Keratinocyte (primary cell): ENCODE data around the gene MAPRE3. TPM values are rescaled to one million over a fixed set of nuclear protein-coding genes. Genes with fewer than 3 reads are reported as not detected.

Experiments used
- DNase-seq: peaks from one replicate; pipeline ENCODE4 v3.0.0-alpha.2; 2011; ENCODE audit warnings: low read depth, missing footprints, low spot score
- FAIRE-seq: peaks from 2 replicates; lab custom pipeline; 2011; peaks lifted over from hg19 to GRCh38; lab: Jason Lieb, UNC
- H2AFZ ChIP-seq: 2 replicates; pipeline ENCODE4 v1.6.0; 2012; ENCODE audit warnings: low read length, control low read depth, inconsistent platforms; ENCODE audit not compliant: control insufficient read depth
- H3K27ac ChIP-seq: 2 replicates; pipeline ENCODE4 v1.5.1; 2011; ENCODE audit warnings: low read length; ENCODE audit not compliant: control insufficient read depth, insufficient read depth
- H3K27me3 ChIP-seq: 3 replicates; pipeline ENCODE4 v1.6.0; 2011; ENCODE audit warnings: low read length; ENCODE audit not compliant: control insufficient read depth, insufficient read depth; ENCODE audit errors: extremely low read depth
- H3K36me3 ChIP-seq, 2 experiments: 2 replicates in 1 of 2; 3 replicates in 1 of 2; pipeline ENCODE4 v1.5.1; 2011; ENCODE audit warnings: low read length in 2 of 2, mild to moderate bottlenecking in 1 of 2; ENCODE audit not compliant: control insufficient read depth in 2 of 2, insufficient read depth in 2 of 2; ENCODE audit errors: extremely low read depth in 1 of 2
- H3K4me1 ChIP-seq: 3 replicates; pipeline ENCODE4 v1.5.1; 2011; ENCODE audit warnings: low read length; ENCODE audit not compliant: control insufficient read depth, insufficient read depth; ENCODE audit errors: extremely low read depth
- H3K4me2 ChIP-seq: 3 replicates; pipeline ENCODE4 v1.6.0; 2011; ENCODE audit warnings: low read depth, low read length; ENCODE audit not compliant: control insufficient read depth, insufficient read depth; ENCODE audit errors: extremely low read depth
- H3K4me3 ChIP-seq, 3 experiments: fragments of 200-600 bp in 1 of 3; sonication (generic) in 1 of 3; 2 replicates in 2 of 3; 3 replicates in 1 of 3; pipeline ENCODE4 v1.5.1; 2011 to 2016; ENCODE audit warnings: low read length in 3 of 3, mild to moderate bottlenecking in 3 of 3, control low read depth in 2 of 3, inconsistent platforms in 1 of 3, low read depth in 1 of 3, mixed read lengths in 1 of 3, mixed run types in 1 of 3, moderate library complexity in 1 of 3; ENCODE audit not compliant: control insufficient read depth in 2 of 3, insufficient read depth in 2 of 3; ENCODE audit errors: extremely low read depth in 1 of 3
- H3K79me2 ChIP-seq: 2 replicates; pipeline ENCODE4 v1.6.0; 2012; ENCODE audit warnings: low read length; ENCODE audit not compliant: control insufficient read depth, insufficient read depth
- H3K9ac ChIP-seq: 3 replicates; pipeline ENCODE4 v1.6.0; 2011; ENCODE audit warnings: low read length; ENCODE audit not compliant: control insufficient read depth, insufficient read depth; ENCODE audit errors: extremely low read depth
- H3K9me1 ChIP-seq: 3 replicates; pipeline ENCODE4 v1.6.0; 2011; ENCODE audit warnings: low read length; ENCODE audit not compliant: control insufficient read depth, insufficient read depth; ENCODE audit errors: extremely low read depth
- H3K9me3 ChIP-seq: 2 replicates; pipeline ENCODE4 v1.5.1; 2012; ENCODE audit warnings: low read depth, low read length; ENCODE audit not compliant: control insufficient read depth
- H4K20me1 ChIP-seq: 3 replicates; pipeline ENCODE4 v1.6.0; 2011; ENCODE audit warnings: low read length; ENCODE audit not compliant: control insufficient read depth, insufficient read depth; ENCODE audit errors: extremely low read depth
- CTCF ChIP-seq, 3 experiments: IDR thresholded peaks in 1 of 3; conservative IDR thresholded peaks in 1 of 3; optimal IDR thresholded peaks in 1 of 3; 2 replicates in 2 of 3; 3 replicates in 1 of 3; pipeline versions ENCODE3 to v1.5.1; 2011; ENCODE audit warnings: low read length in 3 of 3, mild to moderate bottlenecking in 3 of 3, moderate library complexity in 2 of 3, control low read depth in 1 of 3, inconsistent platforms in 1 of 3; ENCODE audit not compliant: insufficient read depth in 2 of 3; ENCODE audit errors: extremely low read depth in 1 of 3
- EZH2 ChIP-seq: IDR thresholded peaks from one replicate; pipeline ENCODE4 v1.6.1; 2012; ENCODE audit warnings: inconsistent platforms, mild to moderate bottlenecking, low read length, moderate library complexity
- dilution Hi-C: fragments of 300-500 bp; cut with MboI; formaldehyde crosslinking; loops from one replicate; pipeline ENCODE4 v1.7.0; 2020; ENCODE audit warnings: low sequenced_read_pairs; ENCODE audit not compliant: extremely low pct_ligation_motif_present
- polyA plus RNA-seq, 5 experiments: library from polyadenylated mRNA; depleted of rRNA in 3 of 5; stranded (reverse) in 3 of 5; stranded (forward) in 1 of 5; unstranded in 1 of 5; fragments of >200 nt; gene quantifications; 1 replicate in 1 of 5; 2 replicates in 3 of 5; 3 replicates in 1 of 5; pipeline versions ENCODE4 v1.2.1 to v1.2.3, GENCODE V29; 2011 to 2012; ENCODE audit warnings: missing spikeins in 2 of 5, low read depth in 1 of 5, low replicate concordance in 1 of 5

The MAPRE3 gene
- polyA plus RNA-seq, 1 donor (not counting 4 experiments of a cell fraction or from before 2014, with no cell fraction given): 12.6 TPM

GRCh38 chr2:26998323-26998722 is 27.9 kb downstream of the MAPRE3 start:
- FAIRE-seq (no peak), DNase-seq (no peak)
- H3K4me1 ChIP-seq: no peaks in the 10 kb centered on the region
- H4K20me1 ChIP-seq: no peaks in the 10 kb centered on the region
- H3K27ac ChIP-seq: no peak overlapping the region
- no peak for TF ChIP-seq CTCF (optimal IDR thresholded peaks at IDR 0.05 in 1 of 3, IDR thresholded peaks at IDR 0.05 in 1 of 3, conservative IDR thresholded peaks at IDR 0.05 in 1 of 3; ENCODE audit: extremely low read depth in 1 of 3, insufficient read depth in 2 of 3, low read length in 3 of 3)
- TF ChIP-seq EZH2: no peak
- H3K9me3 ChIP-seq: no peaks in the 10 kb centered on the region
- H3K36me3 ChIP-seq: no peaks in the 10 kb centered on the region
- no peak overlapping the region for H3K9ac ChIP-seq
- H3K9me1 ChIP-seq: no peaks in the 10 kb centered on the region
- H3K4me2 ChIP-seq: no peak overlapping the region
- dilution Hi-C loops: no loop called here
- H3K27me3 ChIP-seq: no peaks in the 10 kb centered on the region
- no peak overlapping the region for H3K4me3 ChIP-seq
- H3K79me2 ChIP-seq: no peaks in the 10 kb centered on the region
- H2AFZ ChIP-seq: no peak overlapping the region

- no peak for DNase-seq
- Histone ChIP-seq H3K9me3 (no peaks in the 10 kb centered on the region), H3K36me3 (no peaks in the 10 kb centered on the region), H3K4me1 (no peaks in the 10 kb centered on the region), H2AFZ (no peak overlapping the region), H3K4me3 (no peak overlapping the region), H3K27me3 (no peaks in the 10 kb centered on the region), H3K79me2 (no peaks in the 10 kb centered on the region), H4K20me1 (no peaks in the 10 kb centered on the region), H3K9me1 (no peaks in the 10 kb centered on the region), H3K27ac (no peak overlapping the region), H3K4me2 (no peak overlapping the region), H3K9ac (no peak overlapping the region)
- no peak for FAIRE-seq
- TF ChIP-seq EZH2 (no peak), CTCF (optimal IDR thresholded peaks at IDR 0.05 in 1 of 3, IDR thresholded peaks at IDR 0.05 in 1 of 3, conservative IDR thresholded peaks at IDR 0.05 in 1 of 3; ENCODE audit: extremely low read depth in 1 of 3, insufficient read depth in 2 of 3, low read length in 3 of 3) (no peak)
- dilution Hi-C loops: no loop called here
Measured at GRCh38 chr2:27000228-27000627, 29.8 kb downstream of the MAPRE3 start.
